Astrocyte (in vitro differentiated cells and primary cell): Measurements from ENCODE around the gene PKHD1. TPM values are rescaled to one million over a fixed set of nuclear protein-coding genes. Genes with fewer than 3 reads are reported as not detected.

Experiments
- DNase-seq: peaks from one replicate; pipeline ENCODE4 v3.0.0-alpha.2; 2010; ENCODE audit warnings: low read depth
- FAIRE-seq: peaks from 2 replicates; lab custom pipeline; 2011; peaks lifted over from hg19 to GRCh38; lab: Jason Lieb, UNC
- H2AFZ ChIP-seq: 2 replicates; pipeline ENCODE4 v1.6.0; 2012; ENCODE audit warnings: low read depth, low read length, inconsistent platforms
- H3K27ac ChIP-seq: 2 replicates; pipeline ENCODE4 v1.5.1; 2011; ENCODE audit warnings: low read depth, low read length, inconsistent platforms
- H3K27me3 ChIP-seq: 2 replicates; pipeline ENCODE4 v1.6.0; 2011; ENCODE audit warnings: low read length, inconsistent platforms; ENCODE audit not compliant: insufficient read depth
- H3K36me3 ChIP-seq: 2 replicates; pipeline ENCODE4 v1.5.1; 2011; ENCODE audit warnings: low read length, inconsistent platforms; ENCODE audit not compliant: insufficient read depth
- H3K4me1 ChIP-seq: 2 replicates; pipeline ENCODE4 v1.5.1; 2011; ENCODE audit warnings: low read length, inconsistent platforms; ENCODE audit not compliant: insufficient read depth
- H3K4me2 ChIP-seq: 2 replicates; pipeline ENCODE4 v1.6.0; 2012; ENCODE audit warnings: low read length, inconsistent platforms
- H3K4me3 ChIP-seq: 2 replicates; pipeline ENCODE4 v1.5.1; 2011; ENCODE audit warnings: low read depth, mild to moderate bottlenecking, low read length, inconsistent platforms; ENCODE audit not compliant: insufficient read depth
- H3K79me2 ChIP-seq: 2 replicates; pipeline ENCODE4 v1.6.0; 2012; ENCODE audit warnings: mild to moderate bottlenecking, low read length, inconsistent platforms; ENCODE audit not compliant: insufficient read depth
- H3K9ac ChIP-seq: 2 replicates; pipeline ENCODE4 v1.6.0; 2012; ENCODE audit warnings: mild to moderate bottlenecking, low read length, inconsistent platforms
- H3K9me3 ChIP-seq: 2 replicates; pipeline ENCODE4 v1.5.1; 2012; ENCODE audit warnings: low read depth, mild to moderate bottlenecking, low read length, inconsistent platforms; ENCODE audit not compliant: insufficient read depth
- H4K20me1 ChIP-seq: 2 replicates; pipeline ENCODE4 v1.6.0; 2012; ENCODE audit warnings: low read length, inconsistent platforms; ENCODE audit not compliant: insufficient read depth
- H3K27ac Mint-ChIP-seq: one replicate; pipeline ENCODE4 v1.8.0; 2021; ENCODE audit warnings: mild to moderate bottlenecking, mixed read lengths; ENCODE audit not compliant: unreplicated experiment
- H3K27me3 Mint-ChIP-seq: one replicate; pipeline ENCODE4 v1.8.0; 2021; ENCODE audit warnings: low read depth, mixed read lengths; ENCODE audit not compliant: unreplicated experiment
- H3K36me3 Mint-ChIP-seq: one replicate; pipeline ENCODE4 v1.8.0; 2021; ENCODE audit warnings: low read depth, mixed read lengths; ENCODE audit not compliant: unreplicated experiment
- H3K4me1 Mint-ChIP-seq: one replicate; pipeline ENCODE4 v1.8.0; 2021; ENCODE audit warnings: low read depth, mixed read lengths; ENCODE audit not compliant: unreplicated experiment
- H3K4me3 Mint-ChIP-seq: one replicate; pipeline ENCODE4 v1.8.0; 2021; ENCODE audit warnings: mild to moderate bottlenecking, moderate library complexity, mixed read lengths; ENCODE audit not compliant: unreplicated experiment
- H3K9me3 Mint-ChIP-seq: one replicate; pipeline ENCODE4 v1.8.0; 2021; ENCODE audit warnings: mild to moderate bottlenecking, mixed read lengths; ENCODE audit not compliant: unreplicated experiment
- EZH2 ChIP-seq: IDR thresholded peaks from 2 replicates; pipeline ENCODE4 v1.6.1; 2012; ENCODE audit warnings: mild to moderate bottlenecking, low read length, inconsistent platforms; ENCODE audit not compliant: insufficient read depth
- total RNA-seq: library from RNA; stranded (reverse); gene quantifications from 2 replicates; pipeline ENCODE4 v1.2.1, GENCODE V29; 2021
- TF ChIP-seq, protein P1 (sequence below): IDR thresholded peaks from 2 replicates; pipeline ENCODE4 v1.5.1; 2011; ENCODE audit warnings: low read depth, mild to moderate bottlenecking, inconsistent platforms, low read length, moderate library complexity; ENCODE audit not compliant: insufficient read depth

Gene PKHD1
- total RNA-seq, 1 donor from 2014 or later: 0.16 TPM

DNA sequence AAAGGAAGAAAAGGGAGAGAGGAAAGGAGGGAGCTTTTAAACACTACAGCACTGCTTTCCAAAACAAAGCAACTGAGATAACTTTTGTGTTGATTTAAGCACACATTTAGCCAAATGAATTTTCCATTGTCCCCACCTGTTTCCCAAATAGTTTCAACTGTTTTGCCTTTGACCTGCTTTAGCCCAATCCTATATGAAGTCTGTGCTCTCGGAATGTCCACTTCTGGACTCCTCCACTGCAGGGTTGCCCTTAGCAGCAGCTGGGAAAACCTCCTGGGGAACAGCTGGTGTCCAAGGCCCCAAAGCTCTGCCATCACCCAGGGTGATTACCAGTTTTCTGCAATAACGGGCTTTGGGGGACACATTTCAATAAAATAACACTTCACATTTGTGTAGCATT is 44.9 kb upstream of the PKHD1 start:
- no peaks in the 10 kb centered on the region for H3K79me2 ChIP-seq
- no peaks in the 10 kb centered on the region for H3K36me3 Mint-ChIP-seq
- FAIRE-seq: no peak
- H3K27me3 ChIP-seq: peaks cover under 1% of the 10 kb centered on the region
- H4K20me1 ChIP-seq: no peaks in the 10 kb centered on the region
- no peak overlapping the region for H3K4me3 ChIP-seq
- no peak overlapping the region for H3K27ac ChIP-seq
- no peaks in the 10 kb centered on the region for H3K36me3 ChIP-seq
- no peak for DNase-seq
- H3K9ac ChIP-seq: no peak overlapping the region
- no peaks in the 10 kb centered on the region for H3K9me3 ChIP-seq
- no peak overlapping the region for H2AFZ ChIP-seq
- peaks cover 10% of the 10 kb centered on the region for H3K27me3 Mint-ChIP-seq
- TF ChIP-seq, protein P1, sequence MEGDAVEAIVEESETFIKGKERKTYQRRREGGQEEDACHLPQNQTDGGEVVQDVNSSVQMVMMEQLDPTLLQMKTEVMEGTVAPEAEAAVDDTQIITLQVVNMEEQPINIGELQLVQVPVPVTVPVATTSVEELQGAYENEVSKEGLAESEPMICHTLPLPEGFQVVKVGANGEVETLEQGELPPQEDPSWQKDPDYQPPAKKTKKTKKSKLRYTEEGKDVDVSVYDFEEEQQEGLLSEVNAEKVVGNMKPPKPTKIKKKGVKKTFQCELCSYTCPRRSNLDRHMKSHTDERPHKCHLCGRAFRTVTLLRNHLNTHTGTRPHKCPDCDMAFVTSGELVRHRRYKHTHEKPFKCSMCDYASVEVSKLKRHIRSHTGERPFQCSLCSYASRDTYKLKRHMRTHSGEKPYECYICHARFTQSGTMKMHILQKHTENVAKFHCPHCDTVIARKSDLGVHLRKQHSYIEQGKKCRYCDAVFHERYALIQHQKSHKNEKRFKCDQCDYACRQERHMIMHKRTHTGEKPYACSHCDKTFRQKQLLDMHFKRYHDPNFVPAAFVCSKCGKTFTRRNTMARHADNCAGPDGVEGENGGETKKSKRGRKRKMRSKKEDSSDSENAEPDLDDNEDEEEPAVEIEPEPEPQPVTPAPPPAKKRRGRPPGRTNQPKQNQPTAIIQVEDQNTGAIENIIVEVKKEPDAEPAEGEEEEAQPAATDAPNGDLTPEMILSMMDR: no peak
- no peak for TF ChIP-seq EZH2
- peaks cover 4% of the 10 kb centered on the region for H3K9me3 Mint-ChIP-seq
- no peaks in the 10 kb centered on the region for H3K4me1 ChIP-seq
- no peak overlapping the region for H3K4me2 ChIP-seq
- H3K27ac Mint-ChIP-seq: no peak overlapping the region
- H3K4me1 Mint-ChIP-seq: peaks cover 6% of the 10 kb centered on the region
- H3K4me3 Mint-ChIP-seq: no peak overlapping the region

DNA sequence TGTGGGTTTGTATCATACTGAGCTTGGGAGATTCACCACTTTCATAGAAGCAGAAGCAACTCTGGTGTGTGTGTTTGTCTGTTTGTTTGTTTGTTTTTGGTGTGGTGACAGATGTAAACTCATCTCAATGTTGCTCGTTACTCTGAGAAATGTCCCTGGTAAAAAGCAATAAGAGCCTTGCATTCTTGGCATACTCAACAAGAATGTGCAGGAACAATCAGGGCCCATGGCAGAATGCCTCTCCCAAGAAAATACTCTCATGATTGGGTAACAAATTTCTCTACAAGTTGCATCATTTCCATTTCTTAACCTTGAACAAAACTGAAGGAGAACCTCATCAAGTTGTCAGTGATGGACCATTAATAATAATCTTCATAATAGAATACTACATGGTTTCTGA is 43.0 kb upstream of the PKHD1 start:
- Mint-ChIP-seq H3K27ac (no peak overlapping the region), H3K27me3 (peaks cover 5% of the 10 kb centered on the region), H3K4me3 (no peak overlapping the region), H3K4me1 (peaks cover 6% of the 10 kb centered on the region), H3K9me3 (peaks cover 4% of the 10 kb centered on the region), H3K36me3 (no peaks in the 10 kb centered on the region)
- H3K9ac ChIP-seq: no peak overlapping the region
- TF ChIP-seq EZH2: no peak
- TF ChIP-seq, protein P1: no peak
- H3K4me3 ChIP-seq: no peak overlapping the region
- no peak overlapping the region for H3K27ac ChIP-seq
- no peaks in the 10 kb centered on the region for H3K9me3 ChIP-seq
- FAIRE-seq (no peak), DNase-seq (no peak)
- H3K4me1 ChIP-seq: no peaks in the 10 kb centered on the region
- H3K4me2 ChIP-seq: no peak overlapping the region
- no peak overlapping the region for H2AFZ ChIP-seq
- H3K36me3 ChIP-seq: no peaks in the 10 kb centered on the region
- no peaks in the 10 kb centered on the region for H3K79me2 ChIP-seq
- no peaks in the 10 kb centered on the region for H3K27me3 ChIP-seq
- H4K20me1 ChIP-seq: no peaks in the 10 kb centered on the region

DNA sequence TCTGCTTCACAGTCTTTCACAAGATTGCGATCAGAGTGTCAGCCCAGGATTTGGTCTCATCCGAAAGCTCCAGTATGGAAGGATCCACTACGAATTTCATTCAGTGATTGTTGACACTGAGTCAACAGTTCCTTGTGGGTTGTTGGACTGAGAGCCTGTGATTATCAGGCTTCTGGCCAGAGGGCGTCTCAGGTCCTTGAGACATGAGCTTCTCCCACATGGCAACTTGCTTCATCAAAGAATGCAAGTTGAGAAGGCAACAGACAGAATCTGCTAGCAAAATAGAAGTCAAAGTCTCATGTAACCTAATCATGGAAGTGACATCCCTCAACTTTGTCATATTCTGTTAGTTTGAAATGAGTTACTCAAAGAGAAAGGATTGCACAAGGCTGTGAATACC is 40.5 kb upstream of the PKHD1 start:
- peaks cover 5% of the 10 kb centered on the region for H3K4me1 Mint-ChIP-seq
- TF ChIP-seq, protein P1: no peak
- no peak for TF ChIP-seq EZH2
- FAIRE-seq: no peak

More for the DNA sequence above, 40.5 kb upstream of the PKHD1 start:
- Mint-ChIP-seq H3K4me3 (no peak overlapping the region), H3K27ac (no peak overlapping the region), H3K36me3 (no peaks in the 10 kb centered on the region), H3K27me3 (peaks cover 9% of the 10 kb centered on the region), H3K9me3 (peaks cover 4% of the 10 kb centered on the region)
- no peaks in the 10 kb centered on the region for H3K9me3 ChIP-seq
- no peak overlapping the region for H3K4me2 ChIP-seq
- no peak for DNase-seq
- no peaks in the 10 kb centered on the region for H4K20me1 ChIP-seq
- no peak overlapping the region for H3K4me3 ChIP-seq
- H3K9ac ChIP-seq: no peak overlapping the region
- no peaks in the 10 kb centered on the region for H3K79me2 ChIP-seq
- no peak overlapping the region for H2AFZ ChIP-seq
- H3K27me3 ChIP-seq: no peaks in the 10 kb centered on the region
- no peaks in the 10 kb centered on the region for H3K4me1 ChIP-seq
- H3K36me3 ChIP-seq: no peaks in the 10 kb centered on the region
- no peak overlapping the region for H3K27ac ChIP-seq
